Ishikawa (cell line): ENCODE measurements around the gene TNNI3K.

Source experiments
- CEBPB ChIP-seq: IDR thresholded peaks from 2 replicates; pipeline ENCODE4 v1.6.1; 2012
- CREB1 ChIP-seq: IDR thresholded peaks from 2 replicates; pipeline ENCODE4 v1.6.1; 2012; ENCODE audit warnings: low read depth
- TF ChIP-seq, protein P1 (sequence below): IDR thresholded peaks from 2 replicates; pipeline ENCODE4 v1.6.1; 2012

DNA sequence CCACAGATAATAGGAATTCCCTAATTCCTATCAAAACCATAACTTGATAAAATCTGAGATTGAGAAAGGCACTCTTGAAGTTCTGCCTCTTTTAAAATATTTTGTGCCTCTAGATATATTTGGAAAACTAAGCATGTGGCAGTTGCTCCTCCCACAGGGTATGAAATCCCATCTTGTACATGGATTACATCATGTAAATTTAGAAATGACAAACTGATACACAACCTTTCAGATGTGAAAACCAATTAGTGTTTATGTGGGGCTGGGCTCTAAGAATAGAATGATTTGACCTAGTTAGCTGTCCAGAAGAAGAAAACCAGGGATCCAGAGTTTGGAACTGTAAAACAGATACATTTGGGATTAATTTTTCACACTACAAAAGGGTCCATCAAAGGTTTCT lies 261.5 kb downstream of the TNNI3K start:
- TF ChIP-seq CEBPB (no peak), CREB1 (no peak)
- TF ChIP-seq, protein P1, sequence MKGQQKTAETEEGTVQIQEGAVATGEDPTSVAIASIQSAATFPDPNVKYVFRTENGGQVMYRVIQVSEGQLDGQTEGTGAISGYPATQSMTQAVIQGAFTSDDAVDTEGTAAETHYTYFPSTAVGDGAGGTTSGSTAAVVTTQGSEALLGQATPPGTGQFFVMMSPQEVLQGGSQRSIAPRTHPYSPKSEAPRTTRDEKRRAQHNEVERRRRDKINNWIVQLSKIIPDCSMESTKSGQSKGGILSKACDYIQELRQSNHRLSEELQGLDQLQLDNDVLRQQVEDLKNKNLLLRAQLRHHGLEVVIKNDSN, result no peak
